Measurements from ENCODE around the gene ZSCAN5B. TPM values are rescaled to one million over a fixed set of nuclear protein-coding genes. Genes with fewer than 3 reads are reported as not detected.

ZSCAN5B gene
- total and polyA plus RNA-seq, 2 donors (not counting 1 experiment from before 2014, with no cell fraction given) = not detected

- ChIA-PET POLR2A (no interaction called here), CTCF (interaction anchor here (0.6 to 16.2 kb wide), 4 partner anchors 79 to 793 kb away, joined by 3 to 196 read pairs (median 21); no protein-coding TSS in a partner anchor)
- Mint-ChIP-seq H3K4me3 (no peak overlapping the region), H3K9me3 (ENCODE audit: insufficient read depth) (no peaks in the 10 kb centered on the region), H3K4me1 (peaks cover 2% of the 10 kb centered on the region), H3K27me3 (peaks cover 18% of the 10 kb centered on the region), H3K27ac (no peak overlapping the region)
- no peak overlapping the region for H3K4me3 ChIP-seq (ENCODE audit: control extremely low read depth in 1 of 5, extremely low read depth in 1 of 5, insufficient read depth in 1 of 5, low read depth in 2 of 5, low read length in 4 of 5)
- H2AFZ ChIP-seq (ENCODE audit: insufficient read depth, low read depth, low read length, poor library complexity, severe bottlenecking) = no peak overlapping the region
- TF ChIP-seq EZH2 (IDR thresholded peaks at IDR 0.05; ENCODE audit: borderline replicate concordance, insufficient read depth, low read depth, low read length, poor library complexity, severe bottlenecking) = no peak
- TF ChIP-seq CTCF (IDR thresholded peaks at IDR 0.05) = no peak
- no peaks in the 10 kb centered on the region for H4K20me1 ChIP-seq (ENCODE audit: control insufficient read depth, insufficient read depth, low read length, poor library complexity, severe bottlenecking)
- no peaks in the 10 kb centered on the region for H3K36me3 ChIP-seq (replicated peaks in 1 of 2; ENCODE audit: control extremely low read depth in 1 of 2, control insufficient read depth in 1 of 2, extremely low read depth in 1 of 2, insufficient read depth in 2 of 2, low read length in 1 of 2)
- intact Hi-C loops (cut with micrococcal nuclease) = no loop called here
- peaks cover 2 to 3% of the 10 kb centered on the region in 2 donors for H3K4me1 ChIP-seq (ENCODE audit: control insufficient read depth in 2 of 2, insufficient read depth in 2 of 2, low read length in 2 of 2)
- no peaks in the 10 kb centered on the region for H3K9me3 ChIP-seq (ENCODE audit: control extremely low read depth in 1 of 3, control insufficient read depth in 2 of 3, insufficient read depth in 1 of 3, low read length in 2 of 3)
- H3K27me3 ChIP-seq (replicated peaks in 1 of 4; ENCODE audit: control extremely low read depth in 1 of 4, control insufficient read depth in 3 of 4, insufficient read depth in 4 of 4, low read length in 3 of 4) = no peaks in the 10 kb centered on the region
- H3K9ac ChIP-seq (ENCODE audit: low read length) = no peak overlapping the region
- DNase-seq (no peak), ATAC-seq (ENCODE audit: low read depth) (no peak)
- H3K27ac ChIP-seq (ENCODE audit: low read length in 2 of 2) = no peak overlapping the region
- no peak overlapping the region for H3K4me2 ChIP-seq (replicated peaks; ENCODE audit: low read depth, low read length, poor library complexity, severe bottlenecking)
- no peaks in the 10 kb centered on the region for H3K79me2 ChIP-seq (ENCODE audit: control insufficient read depth, insufficient read depth, low read length)
- WGBS (ENCODE audit: insufficient coverage) = 75% methylated on average over 7 of the region's 11 CpGs
Measured at GRCh38 chr19:56174550-56174949, 23.0 kb downstream of the ZSCAN5B start.

- no peak overlapping the region for H3K27ac ChIP-seq (ENCODE audit: low read length in 2 of 2)
- ATAC-seq (ENCODE audit: low read depth) (no peak), DNase-seq (no peak)
- POLR2A ChIA-PET = no interaction called here
- TF ChIP-seq CTCF (IDR thresholded peaks at IDR 0.05) (no peak), EZH2 (IDR thresholded peaks at IDR 0.05; ENCODE audit: borderline replicate concordance, insufficient read depth, low read depth, low read length, poor library complexity, severe bottlenecking) (no peak)
- no peaks in the 10 kb centered on the region for H3K79me2 ChIP-seq (ENCODE audit: control insufficient read depth, insufficient read depth, low read length)
- no peaks in the 10 kb centered on the region for H4K20me1 ChIP-seq (ENCODE audit: control insufficient read depth, insufficient read depth, low read length, poor library complexity, severe bottlenecking)
- no peaks in the 10 kb centered on the region for H3K9me3 ChIP-seq (ENCODE audit: control extremely low read depth in 1 of 3, control insufficient read depth in 2 of 3, insufficient read depth in 1 of 3, low read length in 2 of 3)
- no peak overlapping the region for H3K4me2 ChIP-seq (replicated peaks; ENCODE audit: low read depth, low read length, poor library complexity, severe bottlenecking)
- no peak overlapping the region for H2AFZ ChIP-seq (ENCODE audit: insufficient read depth, low read depth, low read length, poor library complexity, severe bottlenecking)
- WGBS (ENCODE audit: insufficient coverage) = 76% methylated on average over 5 of the region's 9 CpGs
- no peaks in the 10 kb centered on the region for H3K27me3 ChIP-seq (replicated peaks in 1 of 4; ENCODE audit: control extremely low read depth in 1 of 4, control insufficient read depth in 3 of 4, insufficient read depth in 4 of 4, low read length in 3 of 4)
- H3K4me1 ChIP-seq (ENCODE audit: control insufficient read depth in 2 of 2, insufficient read depth in 2 of 2, low read length in 2 of 2) = peaks cover 2 to 3% of the 10 kb centered on the region in 2 donors
- no peak overlapping the region for H3K9ac ChIP-seq (ENCODE audit: low read length)
- Mint-ChIP-seq H3K4me3 (no peak overlapping the region), H3K27ac (no peak overlapping the region), H3K27me3 (peaks cover 18% of the 10 kb centered on the region), H3K9me3 (ENCODE audit: insufficient read depth) (no peaks in the 10 kb centered on the region), H3K4me1 (peaks cover 2% of the 10 kb centered on the region)
- no peaks in the 10 kb centered on the region for H3K36me3 ChIP-seq (replicated peaks in 1 of 2; ENCODE audit: control extremely low read depth in 1 of 2, control insufficient read depth in 1 of 2, extremely low read depth in 1 of 2, insufficient read depth in 2 of 2, low read length in 1 of 2)
- CTCF ChIA-PET = interaction anchor here (0.6 to 16.2 kb wide), 4 partner anchors 10 to 108 kb away, joined by 3 to 196 read pairs (median 20); no protein-coding TSS in a partner anchor
- intact Hi-C loops (cut with micrococcal nuclease) = no loop called here
- H3K4me3 ChIP-seq (ENCODE audit: control extremely low read depth in 1 of 5, extremely low read depth in 1 of 5, insufficient read depth in 1 of 5, low read depth in 2 of 5, low read length in 4 of 5) = no peak overlapping the region
Measured at GRCh38 chr19:56174086-56174485, 23.5 kb downstream of the ZSCAN5B start.

Measured in B cell (primary cell).